ENCODE data around the gene ATF6.

Gene ATF6

GRCh38 chr1:162011337-162012012 is 245.4 kb downstream of the ATF6 start:
- TF ChIP-seq CTCF (conservative IDR thresholded peaks at IDR 0.05; ENCODE audit: control insufficient read depth, insufficient read depth, low read depth, low read length): no peak
- DNase-seq (ENCODE audit: low read depth): peak; percentile 36
- H3K4me3 ChIP-seq (ENCODE audit: control insufficient read depth, low read depth, low read length): no peak overlapping the region

- no peak for TF ChIP-seq CTCF (conservative IDR thresholded peaks at IDR 0.05; ENCODE audit: control insufficient read depth, insufficient read depth, low read depth, low read length)
- H3K4me3 ChIP-seq (ENCODE audit: control insufficient read depth, low read depth, low read length): no peak overlapping the region
These were observed 247.2 kb downstream of the ATF6 start for GRCh38 chr1:162013289-162013688.

More at GRCh38 chr1:162013289-162013688, 247.2 kb downstream of the ATF6 start:
- DNase-seq (ENCODE audit: low read depth): no peak
